GM11168 (cell line): Measurements from ENCODE around the gene KLHL11.
"Not testable (repeated sequence)": the region's sequence is repeated elsewhere in the genome, so short reads cannot be mapped to it uniquely, and the experiment has no call there.

Source experiments
- in situ Hi-C: fragments of 300-500 bp; cut with MboI; formaldehyde crosslinking; loops from one replicate; pipeline ENCODE4 v1.12.0; 2022; ENCODE audit warnings: low sequenced_read_pairs; ENCODE audit not compliant: unreplicated experiment

Gene KLHL11

GRCh38 chr17:41839448-41839847, 25.8 kb downstream of the KLHL11 start:
- in situ Hi-C loops, result not testable (repeated sequence)

GRCh38 chr17:41837761-41838538, 27.3 kb downstream of the KLHL11 start, which contains the start of gene KLHL10:
TSS of gene KLHL10 (plus strand) at chr17:41837825. CDS start at chr17:41837933, 108 bp downstream.
- in situ Hi-C loops, result no loop called here

- in situ Hi-C loops, result no loop called here
Measured at GRCh38 chr17:41836550-41837196, 28.6 kb downstream of the KLHL11 start.

GRCh38 chr17:41835800-41836549, 29.2 kb downstream of the KLHL11 start, which contains the start of gene NT5C3B:
TSS of gene NT5C3B (minus strand) at chr17:41836232. CDS start at chr17:41836193, 39 bp downstream.
- in situ Hi-C loops, result no loop called here

GRCh38 chr17:41835214-41835799, 29.9 kb downstream of the KLHL11 start:
- in situ Hi-C loops, result no loop called here

GRCh38 chr17:41829961-41830360, 35.3 kb downstream of the KLHL11 start:
- in situ Hi-C loops, result not testable (repeated sequence)

- in situ Hi-C loops, result no loop called here
Measured at GRCh38 chr17:41825175-41825845, 39.9 kb downstream of the KLHL11 start.

GRCh38 chr17:41824086-41824485, 41.1 kb downstream of the KLHL11 start:
- in situ Hi-C loops, result no loop called here

- in situ Hi-C loops, result no loop called here
Measured at GRCh38 chr17:41823580-41823979, 41.6 kb downstream of the KLHL11 start.

GRCh38 chr17:41823141-41823524, 42.1 kb downstream of the KLHL11 start:
- in situ Hi-C loops, result no loop called here

GRCh38 chr17:41822216-41823140, 42.7 kb downstream of the KLHL11 start:
- in situ Hi-C loops, result no loop called here

GRCh38 chr17:41821776-41822175, 43.4 kb downstream of the KLHL11 start:
- in situ Hi-C loops, result no loop called here

- in situ Hi-C loops, result no loop called here
Measured at GRCh38 chr17:41818024-41818423, 47.2 kb downstream of the KLHL11 start.

- in situ Hi-C loops, result no loop called here
Measured at GRCh38 chr17:41816637-41817320, 48.4 kb downstream of the KLHL11 start.

- in situ Hi-C loops, result no loop called here
Measured at GRCh38 chr17:41814195-41814594, 51.0 kb downstream of the KLHL11 start.

GRCh38 chr17:41813699-41814124, 51.5 kb downstream of the KLHL11 start:
- in situ Hi-C loops, result no loop called here

- in situ Hi-C loops, result no loop called here
Measured at GRCh38 chr17:41813152-41813680, 52.0 kb downstream of the KLHL11 start.
